Thyroid gland (tissue), 4 donors: ENCODE measurements around the gene LRMDA. TPM values are rescaled to one million over a fixed set of nuclear protein-coding genes. Genes with fewer than 3 reads are reported as not detected.

Experiments used
- DNase-seq, 2 donors: peaks; one replicate each; pipeline ENCODE4 v3.0.0-alpha.2; 2019
- H3K27ac ChIP-seq, 3 donors: fragments of 200-600 bp; sonication (generic); 1 replicate in 2 of 3; 2 replicates in 1 of 3; pipeline ENCODE4 v1.5.1; 2016 to 2019; ENCODE audit warnings: mild to moderate bottlenecking in 1 of 3, moderate library complexity in 1 of 3
- H3K27me3 ChIP-seq: fragments of 200-600 bp; sonication (generic); one replicate; pipeline ENCODE4 v1.5.1; 2019
- H3K36me3 ChIP-seq, 2 donors: fragments of 200-600 bp; sonication (generic); one replicate each; pipeline ENCODE4 v1.5.1; 2016 to 2019
- H3K4me1 ChIP-seq, 2 donors: fragments of 200-600 bp; sonication (generic); one replicate each; pipeline ENCODE4 v1.5.1; 2017 to 2019
- H3K4me3 ChIP-seq, 3 donors: fragments of 200-600 bp; sonication (generic); replicated peaks in 1 of 3; 1 replicate in 2 of 3; 2 replicates in 1 of 3; pipeline ENCODE4 v1.5.1; 2016; ENCODE audit warnings: mild to moderate bottlenecking in 1 of 3
- H3K9me3 ChIP-seq: fragments of 200-600 bp; sonication (generic); one replicate; pipeline ENCODE4 v1.5.1; 2017
- CTCF ChIP-seq, 6 experiments: fragments of 200-600 bp in 3 of 6; fragments of 450-650 bp in 3 of 6; sonication (generic) in 3 of 6; IDR thresholded peaks; one replicate each; pipeline ENCODE4 v1.5.1; 2016 to 2019; ENCODE audit warnings: antibody characterized with exemption in 6 of 6, mild to moderate bottlenecking in 2 of 6, inconsistent platforms in 1 of 6, moderate library complexity in 1 of 6
- POLR2A ChIP-seq, 2 donors: fragments of 450-650 bp; IDR thresholded peaks; one replicate each; pipeline ENCODE4 v1.6.1; 2017; ENCODE audit warnings: antibody characterized with exemption in 2 of 2, mild to moderate bottlenecking in 2 of 2, moderate library complexity in 1 of 2
- WGBS, 2 donors: methylation state at CpG; one replicate each; pipeline ENCODE4 v1.1.5; 2017; 5-methylcytosine and 5-hydroxymethylcytosine counted together
- intact Hi-C: fragments of 100-400 bp; cut with DNase I; formaldehyde crosslinking; loops from one replicate; pipeline ENCODE4 v1.15.1; 2023
- total RNA-seq, 4 donors: library from RNA; depleted of rRNA; stranded (reverse); fragments of >200 nt; gene quantifications; one replicate each; pipeline ENCODE4 v1.2.3, GENCODE V29; 2016

LRMDA gene
- total RNA-seq, 4 donors from 2014 or later = 16.5 to 31.7 (median 23.2) TPM

- intact Hi-C loops = no loop called here
- DNase-seq = no peak
- Histone ChIP-seq H3K9me3 (no peaks in the 10 kb centered on the region), H3K4me1 (no peaks in the 10 kb centered on the region), H3K36me3 (no peaks in the 10 kb centered on the region), H3K27me3 (no peaks in the 10 kb centered on the region), H3K4me3 (no peak overlapping the region), H3K27ac (no peak overlapping the region)
- TF ChIP-seq POLR2A (IDR thresholded peaks at IDR 0.05) (no peak), CTCF (IDR thresholded peaks at IDR 0.05) (no peak)
Measured at GRCh38 chr10:76491216-76491615, 1059.8 kb downstream of the LRMDA start.

DNA sequence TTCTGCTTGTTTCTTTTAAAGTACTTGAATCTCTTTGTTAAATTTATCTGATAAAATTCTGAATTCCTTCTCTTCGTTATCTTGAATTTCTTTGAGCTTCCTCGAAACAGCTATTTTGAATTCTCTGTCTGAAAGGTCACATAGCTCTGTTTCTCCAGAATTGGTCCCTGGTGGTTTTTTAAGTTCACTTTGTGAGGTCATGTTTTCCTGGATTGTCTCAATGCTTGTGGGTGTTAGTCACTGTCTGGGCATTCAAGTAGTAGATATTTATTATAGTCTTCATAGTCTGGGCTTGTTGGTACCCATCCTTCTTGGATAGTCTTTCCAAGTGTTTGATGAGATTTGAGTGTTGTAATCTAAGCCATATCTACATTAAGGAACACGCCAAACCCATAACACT is 1060.6 kb downstream of the LRMDA start:
- TF ChIP-seq POLR2A (IDR thresholded peaks at IDR 0.05) (no peak), CTCF (IDR thresholded peaks at IDR 0.05) (no peak)
- no peaks in the 10 kb centered on the region for H3K9me3 ChIP-seq
- H3K27me3 ChIP-seq = no peaks in the 10 kb centered on the region
- no peak overlapping the region for H3K27ac ChIP-seq
- intact Hi-C loops = no loop called here
- no peak overlapping the region for H3K4me3 ChIP-seq
- H3K36me3 ChIP-seq = no peaks in the 10 kb centered on the region
- WGBS, 2 donors = 84% methylated on average over 3 of the region's 3 CpGs
- H3K4me1 ChIP-seq = no peaks in the 10 kb centered on the region
- DNase-seq = no peak

- no peak overlapping the region for H3K27ac ChIP-seq
- intact Hi-C loops = no loop called here
- H3K27me3 ChIP-seq = no peaks in the 10 kb centered on the region
- no peaks in the 10 kb centered on the region for H3K4me1 ChIP-seq
- no peak for DNase-seq
- H3K4me3 ChIP-seq = no peak overlapping the region
- 88 to 93% methylated on average over 5 of the region's 5 CpGs for WGBS, 2 donors
- no peaks in the 10 kb centered on the region for H3K9me3 ChIP-seq
- no peaks in the 10 kb centered on the region for H3K36me3 ChIP-seq
- TF ChIP-seq POLR2A (IDR thresholded peaks at IDR 0.05) = no peak
- no peak for TF ChIP-seq CTCF (IDR thresholded peaks at IDR 0.05)
Measured at GRCh38 chr10:76492678-76493472, 1061.5 kb downstream of the LRMDA start.

- Histone ChIP-seq H3K4me1 (no peaks in the 10 kb centered on the region), H3K9me3 (no peaks in the 10 kb centered on the region), H3K4me3 (no peak overlapping the region), H3K27ac (no peak overlapping the region), H3K27me3 (no peaks in the 10 kb centered on the region), H3K36me3 (no peaks in the 10 kb centered on the region)
- DNase-seq = no peak
- intact Hi-C loops = no loop called here
- TF ChIP-seq POLR2A (IDR thresholded peaks at IDR 0.05) = no peak
- no peak for TF ChIP-seq CTCF (IDR thresholded peaks at IDR 0.05)
Measured at GRCh38 chr10:76497666-76498065, 1066.2 kb downstream of the LRMDA start.

- Histone ChIP-seq H3K27ac (no peak overlapping the region), H3K4me1 (no peaks in the 10 kb centered on the region), H3K36me3 (no peaks in the 10 kb centered on the region), H3K4me3 (no peak overlapping the region), H3K9me3 (no peaks in the 10 kb centered on the region), H3K27me3 (no peaks in the 10 kb centered on the region)
- no peak for DNase-seq
- intact Hi-C loops = no loop called here
- WGBS, 2 donors = 95 to 97% methylated on average over 1 of the region's 1 CpG
- TF ChIP-seq POLR2A (IDR thresholded peaks at IDR 0.05) (no peak), CTCF (IDR thresholded peaks at IDR 0.05) (no peak)
Measured at GRCh38 chr10:76504823-76505222, 1073.4 kb downstream of the LRMDA start.
